HCT116 (cell line): ENCODE data around the gene GCK. TPM values are rescaled to one million over a fixed set of nuclear protein-coding genes. Genes with fewer than 3 reads are reported as not detected.

ENCODE experiments used
- ATAC-seq: fragments of 200-7000 bp; cut with Tn5 transposase; 2 replicates; pipeline ENCODE4 v1.9.1; 2020; ENCODE audit warnings: mild to moderate bottlenecking, moderate library complexity
- BruUV-seq: library from RNA; stranded (reverse); fragments of 400-500 nt; replicated peaks from 2 replicates; lab custom pipeline; 2021; lab: Mats Ljungman, UMichigan
- CTCF ChIA-PET: fragments of 300-600 bp; sonication (Branson Sonifier 250); formaldehyde crosslinking; loops from one replicate; lab custom pipeline; 2021; ENCODE audit warnings: antibody characterized with exemption; lab: Charles Lee
- POLR2A ChIA-PET: fragments of 300-600, 350-600 bp; sonication (Branson Sonifier 250); formaldehyde crosslinking; loops from one replicate; lab custom pipeline; 2021; ENCODE audit warnings: antibody characterized with exemption; lab: Charles Lee
- RAD21 ChIA-PET, 2 experiments: fragments of 300-600 bp; sonication (Branson Sonifier 250); formaldehyde crosslinking; loops; one replicate each; lab custom pipeline; 2023; ENCODE audit warnings: low total read pairs in 2 of 2; ENCODE audit not compliant: uncharacterized antibody in 2 of 2, unreplicated experiment in 2 of 2, low non-redundant PET in 1 of 2; lab: Charles Lee
- DNase-seq: peaks from one replicate; pipeline ENCODE4 v3.0.0-alpha.2; 2010; ENCODE audit warnings: low read depth, low spot score
- H2AFZ ChIP-seq: fragments of 200-600 bp; shearing (Covaris generic), sonication (generic); 2 replicates; pipeline ENCODE4 v1.6.1; 2017; ENCODE audit warnings: low read depth, mixed run types, mixed read lengths, antibody characterized with exemption, low read length; ENCODE audit not compliant: poor library complexity, severe bottlenecking
- H3K27ac ChIP-seq: 2 replicates; pipeline ENCODE4 v1.5.1; 2012; ENCODE audit warnings: low read depth, low read length
- H3K27me3 ChIP-seq: fragments of 200-600 bp; sonication (generic); 2 replicates; pipeline ENCODE4 v1.6.1; 2016; ENCODE audit warnings: mixed run types, low read length, mixed read lengths; ENCODE audit not compliant: insufficient read depth
- H3K36me3 ChIP-seq, 2 experiments: fragments of 200-500 bp in 1 of 2; fragments of 200-600 bp in 1 of 2; sonication (Bioruptor generic) in 1 of 2; sonication (generic) in 1 of 2; 2 replicates each; pipeline versions ENCODE4 v1.5.1 to v1.6.1; 2014 to 2016; ENCODE audit warnings: low read length in 2 of 2, inconsistent platforms in 1 of 2, mixed read lengths in 1 of 2, mixed run types in 1 of 2; ENCODE audit not compliant: insufficient read depth in 2 of 2, control insufficient read depth in 1 of 2
- H3K4me1 ChIP-seq, 2 experiments: fragments of 200-600 bp in 1 of 2; sonication (generic) in 1 of 2; 2 replicates each; pipeline versions ENCODE4 v1.5.1 to v1.6.1; 2012 to 2017; ENCODE audit warnings: low read length in 2 of 2, inconsistent platforms in 1 of 2, mild to moderate bottlenecking in 1 of 2, mixed read lengths in 1 of 2, mixed run types in 1 of 2, moderate library complexity in 1 of 2; ENCODE audit not compliant: insufficient read depth in 2 of 2, control insufficient read depth in 1 of 2
- H3K4me2 ChIP-seq: fragments of 200-600 bp; sonication (generic); 2 replicates; pipeline ENCODE4 v1.6.1; 2017; ENCODE audit warnings: mixed run types, low read length, mixed read lengths
- H3K4me3 ChIP-seq, 2 experiments: fragments of 200-600 bp in 1 of 2; sonication (generic) in 1 of 2; replicated peaks in 1 of 2; 2 replicates each; pipeline ENCODE4 v1.5.1; 2011 to 2016; ENCODE audit warnings: low read length in 2 of 2, control low read depth in 1 of 2, low read depth in 1 of 2, mild to moderate bottlenecking in 1 of 2, mixed read lengths in 1 of 2, mixed run types in 1 of 2
- H3K79me2 ChIP-seq: fragments of 200-600 bp; sonication (generic); 2 replicates; pipeline ENCODE4 v1.6.1; 2017; ENCODE audit warnings: mild to moderate bottlenecking, mixed run types, low read length, moderate library complexity, mixed read lengths; ENCODE audit not compliant: insufficient read depth
- H3K9ac ChIP-seq: fragments of 200-600 bp; sonication (generic); 2 replicates; pipeline ENCODE4 v1.6.1; 2016; ENCODE audit warnings: low read length, mixed read lengths
- H3K9me2 ChIP-seq: fragments of 200-600 bp; sonication (generic), shearing (Covaris generic); 2 replicates; pipeline ENCODE4 v1.6.1; 2017; ENCODE audit warnings: mixed run types, mild to moderate bottlenecking, moderate library complexity; ENCODE audit not compliant: insufficient read depth
- H3K9me3 ChIP-seq, 2 experiments: fragments of 200-500 bp in 1 of 2; fragments of 200-600 bp in 1 of 2; sonication (Bioruptor generic) in 1 of 2; sonication (generic) in 1 of 2; 2 replicates each; pipeline ENCODE4 v1.6.1; 2014 to 2017; ENCODE audit warnings: low read length in 2 of 2, mixed read lengths in 2 of 2, inconsistent platforms in 1 of 2, low read depth in 1 of 2, mild to moderate bottlenecking in 1 of 2, mixed run types in 1 of 2, moderate library complexity in 1 of 2; ENCODE audit not compliant: control insufficient read depth in 1 of 2, insufficient read depth in 1 of 2
- H4K20me1 ChIP-seq: fragments of 200-600 bp; sonication (generic), shearing (Covaris generic); 2 replicates; pipeline ENCODE4 v1.6.1; 2017; ENCODE audit warnings: mixed run types, mild to moderate bottlenecking, moderate library complexity; ENCODE audit not compliant: insufficient read depth
- CBX3 ChIP-seq: IDR thresholded peaks from 2 replicates; pipeline ENCODE4 v1.6.1; 2012; ENCODE audit warnings: low read depth
- CEBPB ChIP-seq: IDR thresholded peaks from 2 replicates; pipeline ENCODE4 v1.6.1; 2012; ENCODE audit warnings: low read depth
- EGR1 ChIP-seq: IDR thresholded peaks from 2 replicates; pipeline ENCODE4 v1.6.1; 2012; ENCODE audit warnings: low read depth
- ELF1 ChIP-seq: IDR thresholded peaks from 2 replicates; pipeline ENCODE4 v1.6.1; 2012; ENCODE audit warnings: low read depth, borderline replicate concordance
- EZH2 ChIP-seq: fragments of 200-600 bp; sonication (generic); IDR thresholded peaks from 2 replicates; pipeline ENCODE4 v1.6.1; 2017; ENCODE audit warnings: antibody characterized with exemption, mixed run types
- JUND ChIP-seq: IDR thresholded peaks from 2 replicates; pipeline ENCODE4 v1.6.1; 2012
- POLR2AphosphoS5 ChIP-seq: IDR thresholded peaks from 2 replicates; pipeline ENCODE4 v1.6.1; 2011; ENCODE audit warnings: mild to moderate bottlenecking, low read depth, low read length, moderate library complexity
- SIN3A ChIP-seq: IDR thresholded peaks from 2 replicates; pipeline ENCODE4 v1.6.1; 2012; ENCODE audit warnings: low read depth
- SRF ChIP-seq: IDR thresholded peaks from 2 replicates; pipeline ENCODE4 v1.6.1; 2012; ENCODE audit warnings: low read depth
- ZFX ChIP-seq: fragments of 450-650 bp; IDR thresholded peaks from 2 replicates; pipeline ENCODE4 v1.6.1; 2017
- ZNF274 ChIP-seq: fragments of 200-500 bp; sonication (Bioruptor generic); IDR thresholded peaks from 2 replicates; pipeline ENCODE4 v1.6.1; 2014; ENCODE audit warnings: mild to moderate bottlenecking, low read depth, low read length, inconsistent platforms
- intact Hi-C: fragments of 100-400 bp; cut with micrococcal nuclease; formaldehyde crosslinking; loops from 2 replicates; pipeline ENCODE4 v1.10.0; 2022
- total RNA-seq: library from RNA; stranded (reverse); gene quantifications from one replicate; pipeline ENCODE4 v1.2.1, GENCODE V29; 2021; ENCODE audit not compliant: unreplicated experiment
- TF ChIP-seq, protein P1 (sequence below): IDR thresholded peaks from 2 replicates; pipeline ENCODE4 v1.6.1; 2011; ENCODE audit warnings: mild to moderate bottlenecking, low read length, moderate library complexity; ENCODE audit not compliant: insufficient replicate concordance; ENCODE audit errors: extremely low read depth
- TF ChIP-seq, protein P2 (sequence below), 3 experiments: fragments of 200-600 bp in 1 of 3; sonication (generic) in 1 of 3; IDR thresholded peaks in 2 of 3; conservative IDR thresholded peaks in 1 of 3; 2 replicates each; pipeline ENCODE4 v1.5.1; 2012 to 2017; ENCODE audit warnings: low read depth in 2 of 3, low read length in 2 of 3, antibody characterized with exemption in 1 of 3, borderline replicate concordance in 1 of 3, control low read depth in 1 of 3, mild to moderate bottlenecking in 1 of 3, mixed read lengths in 1 of 3, mixed run types in 1 of 3, moderate library complexity in 1 of 3; ENCODE audit not compliant: insufficient read depth in 1 of 3

The GCK gene
- total RNA-seq, 1 experiment from 2014 or later: 0.34 TPM

DNA sequence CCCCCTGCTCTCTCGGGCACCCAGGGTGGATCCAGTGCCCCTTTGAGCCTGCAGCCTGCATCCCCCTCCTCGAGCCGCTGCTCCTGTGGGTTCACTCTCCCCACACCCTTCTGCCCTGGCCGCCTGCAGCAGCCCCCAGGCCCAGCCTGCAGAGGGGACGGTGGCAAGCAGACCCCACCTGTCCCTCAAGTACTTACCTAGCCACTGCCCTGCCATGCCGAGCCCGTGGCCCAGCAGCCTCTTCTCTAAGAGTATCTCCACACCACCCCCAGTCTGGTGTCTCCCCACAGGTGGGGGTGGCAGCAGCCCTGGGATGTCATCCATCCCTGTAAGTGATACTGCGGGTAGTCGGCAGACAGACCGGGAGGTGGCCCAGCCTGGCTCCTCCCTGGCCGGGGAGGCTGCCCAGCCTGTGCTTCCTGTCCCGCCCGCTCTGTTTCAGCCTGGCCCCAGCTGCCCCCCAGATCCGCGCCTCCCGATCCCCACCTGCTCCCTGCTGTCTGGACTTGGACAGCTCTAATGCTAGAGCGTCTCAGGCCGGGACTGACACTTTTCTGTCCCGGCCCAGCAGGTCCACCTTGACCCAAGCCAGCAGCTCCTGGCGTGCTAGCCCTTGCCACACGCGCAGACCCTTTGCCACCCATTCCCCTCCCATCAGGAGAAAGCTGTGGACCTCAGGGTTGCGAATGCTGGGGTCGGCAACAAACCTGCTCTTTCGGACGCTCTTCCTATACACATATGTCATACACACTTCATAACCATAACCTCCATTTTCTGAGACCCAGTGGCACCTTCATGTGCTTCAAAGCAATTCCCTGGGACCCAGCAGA is 36.5 kb upstream of the GCK start (continued):
- TF ChIP-seq POLR2AphosphoS5: no peak
- no peak for TF ChIP-seq CEBPB
- TF ChIP-seq EGR1: no peak
- TF ChIP-seq ELF1: no peak
- no peak for TF ChIP-seq SRF

DNA sequence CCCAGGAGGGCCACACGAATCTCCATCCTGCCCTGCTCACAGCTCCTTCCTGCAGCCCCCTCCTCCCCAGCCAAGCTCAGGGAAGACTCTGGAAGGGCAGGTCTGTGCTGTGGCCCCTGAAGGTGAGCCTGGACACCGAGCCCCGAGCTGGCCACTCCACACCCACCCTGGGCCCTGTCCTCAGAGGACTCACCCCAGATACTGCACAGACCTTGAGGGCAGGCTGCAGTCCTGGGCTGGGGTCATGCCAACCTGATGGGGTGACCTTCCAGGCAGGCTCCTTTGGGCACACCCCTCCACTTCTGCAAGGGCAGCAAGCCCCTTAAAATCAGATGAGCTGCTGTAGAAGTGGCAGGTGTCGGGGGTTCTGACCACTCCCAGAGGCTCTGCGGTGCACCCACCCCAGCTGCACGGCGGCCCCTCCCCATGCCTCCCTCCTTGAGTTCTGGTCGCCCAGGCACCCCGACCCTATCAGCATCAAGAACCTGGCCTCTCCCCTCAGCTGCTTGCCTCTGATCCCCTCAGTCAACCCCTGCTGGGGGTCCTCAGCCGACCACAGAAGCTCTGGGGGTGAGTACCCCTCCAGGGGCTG is 35.8 kb upstream of the GCK start:
- Histone ChIP-seq H3K9me2 (no peaks in the 10 kb centered on the region), H3K27ac (no peak overlapping the region), H3K36me3 (no peaks in the 10 kb centered on the region), H2AFZ (no peak overlapping the region), H3K9me3 (no peaks in the 10 kb centered on the region), H3K4me2 (no peak overlapping the region), H3K4me3 (no peak overlapping the region), H3K9ac (no peak overlapping the region), H3K79me2 (no peaks in the 10 kb centered on the region), H3K4me1 (no peaks in the 10 kb centered on the region), H4K20me1 (no peaks in the 10 kb centered on the region), H3K27me3 (no peaks in the 10 kb centered on the region)
- POLR2A ChIA-PET: no interaction called here
- no peak for TF ChIP-seq JUND
- TF ChIP-seq ZNF274: no peak
- TF ChIP-seq CBX3: no peak
- no peak for TF ChIP-seq CEBPB
- TF ChIP-seq ZFX: no peak
- no peak for TF ChIP-seq SIN3A
- TF ChIP-seq, protein P1, sequence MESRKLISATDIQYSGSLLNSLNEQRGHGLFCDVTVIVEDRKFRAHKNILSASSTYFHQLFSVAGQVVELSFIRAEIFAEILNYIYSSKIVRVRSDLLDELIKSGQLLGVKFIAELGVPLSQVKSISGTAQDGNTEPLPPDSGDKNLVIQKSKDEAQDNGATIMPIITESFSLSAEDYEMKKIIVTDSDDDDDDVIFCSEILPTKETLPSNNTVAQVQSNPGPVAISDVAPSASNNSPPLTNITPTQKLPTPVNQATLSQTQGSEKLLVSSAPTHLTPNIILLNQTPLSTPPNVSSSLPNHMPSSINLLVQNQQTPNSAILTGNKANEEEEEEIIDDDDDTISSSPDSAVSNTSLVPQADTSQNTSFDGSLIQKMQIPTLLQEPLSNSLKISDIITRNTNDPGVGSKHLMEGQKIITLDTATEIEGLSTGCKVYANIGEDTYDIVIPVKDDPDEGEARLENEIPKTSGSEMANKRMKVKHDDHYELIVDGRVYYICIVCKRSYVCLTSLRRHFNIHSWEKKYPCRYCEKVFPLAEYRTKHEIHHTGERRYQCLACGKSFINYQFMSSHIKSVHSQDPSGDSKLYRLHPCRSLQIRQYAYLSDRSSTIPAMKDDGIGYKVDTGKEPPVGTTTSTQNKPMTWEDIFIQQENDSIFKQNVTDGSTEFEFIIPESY: no peak
- TF ChIP-seq, protein P2, sequence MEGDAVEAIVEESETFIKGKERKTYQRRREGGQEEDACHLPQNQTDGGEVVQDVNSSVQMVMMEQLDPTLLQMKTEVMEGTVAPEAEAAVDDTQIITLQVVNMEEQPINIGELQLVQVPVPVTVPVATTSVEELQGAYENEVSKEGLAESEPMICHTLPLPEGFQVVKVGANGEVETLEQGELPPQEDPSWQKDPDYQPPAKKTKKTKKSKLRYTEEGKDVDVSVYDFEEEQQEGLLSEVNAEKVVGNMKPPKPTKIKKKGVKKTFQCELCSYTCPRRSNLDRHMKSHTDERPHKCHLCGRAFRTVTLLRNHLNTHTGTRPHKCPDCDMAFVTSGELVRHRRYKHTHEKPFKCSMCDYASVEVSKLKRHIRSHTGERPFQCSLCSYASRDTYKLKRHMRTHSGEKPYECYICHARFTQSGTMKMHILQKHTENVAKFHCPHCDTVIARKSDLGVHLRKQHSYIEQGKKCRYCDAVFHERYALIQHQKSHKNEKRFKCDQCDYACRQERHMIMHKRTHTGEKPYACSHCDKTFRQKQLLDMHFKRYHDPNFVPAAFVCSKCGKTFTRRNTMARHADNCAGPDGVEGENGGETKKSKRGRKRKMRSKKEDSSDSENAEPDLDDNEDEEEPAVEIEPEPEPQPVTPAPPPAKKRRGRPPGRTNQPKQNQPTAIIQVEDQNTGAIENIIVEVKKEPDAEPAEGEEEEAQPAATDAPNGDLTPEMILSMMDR (IDR thresholded peaks at IDR 0.05 in 2 of 3, conservative IDR thresholded peaks at IDR 0.05 in 1 of 3; ENCODE audit: borderline replicate concordance in 1 of 3, insufficient read depth in 1 of 3, low read depth in 2 of 3, low read length in 2 of 3): no peak
- TF ChIP-seq EZH2: no peak
- RAD21 ChIA-PET: no interaction called here
- intact Hi-C loops: no loop called here
- DNase-seq: no peak
- CTCF ChIA-PET: no interaction called here
- no TSS peak for BruUV-seq
- no peak for ATAC-seq
